GM21717 (cell line): ENCODE data around the gene ABCB8.
"Not testable (repeated sequence)": the region's sequence is repeated elsewhere in the genome, so short reads cannot be mapped to it uniquely, and the experiment has no call there.

Experiments used
- ATAC-seq: cut with Tn5 transposase; IDR thresholded peaks from one replicate; pipeline ENCODE4 v1.9.1; 2021; ENCODE audit warnings: mild to moderate bottlenecking, moderate library complexity; ENCODE audit not compliant: unreplicated experiment

The ABCB8 gene

GRCh38 chr7:151034312-151035025, 6.2 kb downstream of the ABCB8 start:
- ATAC-seq: no peak

GRCh38 chr7:151035026-151035717, 6.9 kb downstream of the ABCB8 start:
- no peak for ATAC-seq

- no peak for ATAC-seq
Measured at GRCh38 chr7:151035902-151036301, 7.7 kb downstream of the ABCB8 start.

GRCh38 chr7:151038951-151039849, 10.9 kb downstream of the ABCB8 start:
- ATAC-seq: peak; percentile 49

- no peak for ATAC-seq
Measured at GRCh38 chr7:151039850-151040548, 11.7 kb downstream of the ABCB8 start.

GRCh38 chr7:151040616-151041375, 12.5 kb downstream of the ABCB8 start:
- ATAC-seq: no peak

- not testable (repeated sequence) for ATAC-seq
Measured at GRCh38 chr7:151043449-151043848, 15.2 kb downstream of the ABCB8 start.

- ATAC-seq: no peak
Measured at GRCh38 chr7:151043959-151044358, 15.7 kb downstream of the ABCB8 start.

GRCh38 chr7:151045262-151045661, 17.0 kb downstream of the ABCB8 start:
- ATAC-seq: no peak

- ATAC-seq: no peak
Measured at GRCh38 chr7:151045967-151046366, 17.7 kb downstream of the ABCB8 start.

- ATAC-seq: no peak
Measured at GRCh38 chr7:151046603-151047573, 18.6 kb downstream of the ABCB8 start.

- no peak for ATAC-seq
Measured at GRCh38 chr7:151047976-151048815, 19.9 kb downstream of the ABCB8 start, which contains the start of gene ASIC3. ASIC3 (plus strand) TSS chr7:151048531; CDS start chr7:151048886, 355 bp downstream.

- ATAC-seq: no peak
Measured at GRCh38 chr7:151048911-151049463, 20.7 kb downstream of the ABCB8 start.

GRCh38 chr7:151051108-151051507, 22.9 kb downstream of the ABCB8 start:
- no peak for ATAC-seq

- no peak for ATAC-seq
Measured at GRCh38 chr7:151053096-151053495, 24.8 kb downstream of the ABCB8 start.

GRCh38 chr7:151053751-151054150, 25.5 kb downstream of the ABCB8 start:
- no peak for ATAC-seq

- ATAC-seq: no peak
Measured at GRCh38 chr7:151056283-151056665, 28.0 kb downstream of the ABCB8 start.
